NT2/D1 (cell line): Measurements from ENCODE around the gene BMPR1B.

Source experiments
- SUZ12 ChIP-seq: IDR thresholded peaks from 2 replicates; pipeline ENCODE4 v1.6.1; 2011; ENCODE audit not compliant: insufficient read length, insufficient read depth; ENCODE audit errors: extremely low read depth
- YY1 ChIP-seq: IDR thresholded peaks from 2 replicates; pipeline ENCODE4 v1.6.1; 2011; ENCODE audit not compliant: insufficient read length, insufficient read depth

DNA sequence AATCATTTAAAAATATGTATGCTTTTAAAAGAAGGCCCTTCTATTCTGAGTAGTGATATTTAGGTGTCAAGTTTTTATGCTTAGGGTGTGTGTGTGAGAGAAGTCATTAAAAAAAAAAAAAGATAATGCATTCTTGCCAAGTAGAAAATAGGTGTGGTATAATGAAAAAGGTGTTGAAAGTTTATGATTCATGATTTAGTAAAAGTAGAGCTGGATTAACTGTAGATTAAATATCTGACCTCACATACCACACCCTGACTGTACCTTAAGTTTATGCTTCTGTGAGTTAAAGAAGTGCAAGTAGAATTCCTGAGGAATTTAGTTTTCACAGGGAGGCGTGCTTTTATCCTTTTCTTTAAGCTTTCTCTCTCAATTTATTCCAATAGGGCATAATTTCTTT, 71.1 kb downstream of the BMPR1B start:
- no peak for TF ChIP-seq YY1
- no peak for TF ChIP-seq SUZ12
